MM.1S (cell line): ENCODE data around the gene TGFBR3L.

ENCODE experiments used
- DNase-seq: peaks from one replicate; pipeline ENCODE4 v3.0.0-alpha.2; 2015
- H2AFZ ChIP-seq: fragments of 300-600 bp; sonication (generic); 2 replicates; pipeline ENCODE4 v1.6.0; 2016; ENCODE audit warnings: antibody characterized with exemption, low read length
- H3F3A ChIP-seq: fragments of 300-600 bp; sonication (generic); 2 replicates; pipeline ENCODE4 v1.6.1; 2016; ENCODE audit warnings: mild to moderate bottlenecking, antibody characterized with exemption, low read length, moderate library complexity, mixed read lengths; ENCODE audit not compliant: insufficient read depth
- H3K27ac ChIP-seq: fragments of 300-600 bp; sonication (generic); 2 replicates; pipeline ENCODE4 v1.5.1; 2016; ENCODE audit warnings: mild to moderate bottlenecking, low read length
- H3K27me3 ChIP-seq: fragments of 300-600 bp; sonication (generic); replicated peaks from 2 replicates; pipeline ENCODE4 v1.6.0; 2016; ENCODE audit warnings: low read length; ENCODE audit not compliant: insufficient read depth
- H3K36me3 ChIP-seq: fragments of 300-600 bp; sonication (generic); replicated peaks from 2 replicates; pipeline ENCODE4 v1.6.1; 2016; ENCODE audit warnings: mild to moderate bottlenecking, low read length, mixed read lengths; ENCODE audit not compliant: insufficient read depth
- H3K4me1 ChIP-seq: fragments of 300-600 bp; sonication (generic); 2 replicates; pipeline ENCODE4 v1.6.1; 2016; ENCODE audit warnings: low read length, mixed read lengths
- H3K4me2 ChIP-seq: fragments of 300-600 bp; sonication (generic); 2 replicates; pipeline ENCODE4 v1.6.0; 2016; ENCODE audit warnings: low read depth, low read length
- H3K4me3 ChIP-seq: fragments of 300-600 bp; sonication (generic); 2 replicates; pipeline ENCODE4 v1.5.1; 2016; ENCODE audit warnings: low read length, mixed read lengths
- H3K79me2 ChIP-seq: fragments of 300-600 bp; sonication (generic); 2 replicates; pipeline ENCODE4 v1.6.1; 2016; ENCODE audit warnings: mixed run types, low read length, mixed read lengths
- H3K9ac ChIP-seq: fragments of 300-600 bp; sonication (generic); 2 replicates; pipeline ENCODE4 v1.6.1; 2016; ENCODE audit warnings: low read length, mixed read lengths
- H3K9me2 ChIP-seq: fragments of 300-600 bp; sonication (generic); replicated peaks from 2 replicates; pipeline ENCODE4 v1.6.1; 2016; ENCODE audit warnings: mild to moderate bottlenecking, low read length, mixed read lengths; ENCODE audit not compliant: insufficient read depth
- H3K9me3 ChIP-seq: fragments of 300-600 bp; sonication (generic); replicated peaks from 2 replicates; pipeline ENCODE4 v1.6.1; 2016; ENCODE audit warnings: mild to moderate bottlenecking, low read length, mixed read lengths; ENCODE audit not compliant: insufficient read depth
- H4K20me1 ChIP-seq: fragments of 300-600 bp; sonication (generic); 2 replicates; pipeline ENCODE4 v1.6.1; 2016; ENCODE audit warnings: mild to moderate bottlenecking, low read length, moderate library complexity, mixed read lengths; ENCODE audit not compliant: insufficient read depth
- CTCF ChIP-seq: fragments of 300-600 bp; sonication (generic); IDR thresholded peaks from 2 replicates; pipeline ENCODE4 v1.5.1; 2016; ENCODE audit warnings: antibody characterized with exemption, low read length, mixed read lengths
- EZH2 ChIP-seq: fragments of 300-600 bp; sonication (generic); optimal IDR thresholded peaks from 2 replicates; pipeline ENCODE3; 2017; ENCODE audit warnings: low read depth, mild to moderate bottlenecking, antibody characterized with exemption, low read length, mixed read lengths
- EZH2phosphoT487 ChIP-seq: fragments of 300-600 bp; sonication (generic); IDR thresholded peaks from 2 replicates; pipeline ENCODE4 v1.6.1; 2018; ENCODE audit warnings: antibody characterized with exemption, low read length

TGFBR3L gene

DNA sequence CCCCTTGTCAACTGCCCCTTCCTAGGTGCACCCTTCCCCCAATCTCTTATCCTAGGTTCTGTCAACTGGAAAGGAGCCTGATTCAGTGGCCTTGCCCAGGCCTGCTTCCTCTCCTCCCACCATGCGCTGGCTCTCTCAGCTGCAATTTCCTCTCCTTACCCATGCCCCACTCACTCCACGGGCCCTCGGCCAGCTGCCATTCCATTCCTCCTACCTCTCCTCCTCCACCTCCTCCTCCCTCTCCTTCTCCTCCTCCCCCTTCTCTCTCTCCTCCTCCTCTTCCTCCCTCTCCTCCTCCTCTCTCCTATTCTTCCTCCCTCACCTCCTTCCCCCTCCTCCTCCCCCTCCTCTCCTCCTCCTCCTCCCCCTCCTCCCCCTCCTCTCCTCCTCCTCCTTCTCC is 38.4 kb downstream of the TGFBR3L start:
- H4K20me1 ChIP-seq, result no peaks in the 10 kb centered on the region
- no peaks in the 10 kb centered on the region for H3K4me1 ChIP-seq
- TF ChIP-seq CTCF (no peak), EZH2 (no peak), EZH2phosphoT487 (no peak)
- H3K4me2 ChIP-seq, result no peak overlapping the region
- no peaks in the 10 kb centered on the region for H3K36me3 ChIP-seq
- no peak overlapping the region for H3K4me3 ChIP-seq
- no peaks in the 10 kb centered on the region for H3K9me3 ChIP-seq
- H2AFZ ChIP-seq, result no peak overlapping the region
- DNase-seq, result no peak
- no peak overlapping the region for H3K9ac ChIP-seq
- no peaks in the 10 kb centered on the region for H3F3A ChIP-seq
- no peaks in the 10 kb centered on the region for H3K27me3 ChIP-seq
- H3K9me2 ChIP-seq, result no peaks in the 10 kb centered on the region
- H3K79me2 ChIP-seq, result no peaks in the 10 kb centered on the region
- no peak overlapping the region for H3K27ac ChIP-seq

- Histone ChIP-seq H3F3A (no peaks in the 10 kb centered on the region), H3K9me2 (no peaks in the 10 kb centered on the region), H3K36me3 (no peaks in the 10 kb centered on the region), H3K4me1 (no peaks in the 10 kb centered on the region), H2AFZ (no peak overlapping the region), H3K4me2 (no peak overlapping the region), H4K20me1 (no peaks in the 10 kb centered on the region), H3K4me3 (no peak overlapping the region), H3K27me3 (no peaks in the 10 kb centered on the region), H3K79me2 (no peaks in the 10 kb centered on the region), H3K9ac (no peak overlapping the region), H3K9me3 (no peaks in the 10 kb centered on the region), H3K27ac (no peak overlapping the region)
- TF ChIP-seq CTCF, result no peak
- TF ChIP-seq EZH2phosphoT487, result no peak
- no peak for TF ChIP-seq EZH2
- DNase-seq, result no peak
Measured at GRCh38 chr19:7953576-7953975, 38.9 kb downstream of the TGFBR3L start.

GRCh38 chr19:7955696-7956095 is 41.1 kb downstream of the TGFBR3L start:
- Histone ChIP-seq H2AFZ (no peak overlapping the region), H3K9ac (no peak overlapping the region), H3K4me1 (no peaks in the 10 kb centered on the region), H3K4me3 (no peak overlapping the region), H3K27ac (no peak overlapping the region), H3F3A (no peaks in the 10 kb centered on the region), H3K4me2 (no peak overlapping the region), H4K20me1 (no peaks in the 10 kb centered on the region), H3K36me3 (no peaks in the 10 kb centered on the region), H3K9me3 (no peaks in the 10 kb centered on the region), H3K79me2 (no peaks in the 10 kb centered on the region), H3K9me2 (no peaks in the 10 kb centered on the region), H3K27me3 (no peaks in the 10 kb centered on the region)
- TF ChIP-seq EZH2phosphoT487 (no peak), EZH2 (no peak), CTCF (no peak)
- DNase-seq, result no peak

DNA sequence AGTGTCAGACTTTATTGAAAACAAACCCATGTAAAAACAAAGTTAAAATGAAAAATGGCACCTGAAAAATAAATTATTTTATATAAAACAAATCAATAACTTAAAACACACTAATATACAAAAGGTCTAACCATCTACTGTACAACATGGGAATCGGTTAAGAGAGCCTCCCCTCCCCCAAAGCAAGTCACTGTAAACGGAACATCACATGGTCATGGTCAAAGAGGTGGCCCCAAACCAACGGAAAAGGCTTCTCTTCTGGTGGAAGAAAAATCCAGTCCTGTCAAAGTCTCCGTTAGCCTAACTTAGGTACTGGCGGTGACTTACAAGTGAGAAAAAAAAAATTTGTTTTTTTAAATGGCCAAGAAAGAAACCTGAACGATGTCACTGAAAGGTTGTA is 44.6 kb downstream of the TGFBR3L start:
- H3K4me2 ChIP-seq, result no peak overlapping the region
- DNase-seq, result no peak

More for the DNA sequence above, 44.6 kb downstream of the TGFBR3L start:
- H3K4me3 ChIP-seq, result no peak overlapping the region
- no peaks in the 10 kb centered on the region for H3F3A ChIP-seq
- no peaks in the 10 kb centered on the region for H3K9me2 ChIP-seq
- no peaks in the 10 kb centered on the region for H3K27me3 ChIP-seq
- no peaks in the 10 kb centered on the region for H4K20me1 ChIP-seq
- no peaks in the 10 kb centered on the region for H3K4me1 ChIP-seq
- H3K79me2 ChIP-seq, result no peaks in the 10 kb centered on the region
- H3K9me3 ChIP-seq, result no peaks in the 10 kb centered on the region
- TF ChIP-seq CTCF, result no peak
- TF ChIP-seq EZH2phosphoT487, result no peak
- TF ChIP-seq EZH2, result no peak
- no peak overlapping the region for H2AFZ ChIP-seq
- H3K27ac ChIP-seq, result no peak overlapping the region
- H3K9ac ChIP-seq, result no peak overlapping the region
- no peaks in the 10 kb centered on the region for H3K36me3 ChIP-seq
